ENCODE measurements around the gene HBQ1.
"Not testable (repeated sequence)": the region's sequence is repeated elsewhere in the genome, so short reads cannot be mapped to it uniquely, and the experiment has no call there.

HBQ1 gene

DNA sequence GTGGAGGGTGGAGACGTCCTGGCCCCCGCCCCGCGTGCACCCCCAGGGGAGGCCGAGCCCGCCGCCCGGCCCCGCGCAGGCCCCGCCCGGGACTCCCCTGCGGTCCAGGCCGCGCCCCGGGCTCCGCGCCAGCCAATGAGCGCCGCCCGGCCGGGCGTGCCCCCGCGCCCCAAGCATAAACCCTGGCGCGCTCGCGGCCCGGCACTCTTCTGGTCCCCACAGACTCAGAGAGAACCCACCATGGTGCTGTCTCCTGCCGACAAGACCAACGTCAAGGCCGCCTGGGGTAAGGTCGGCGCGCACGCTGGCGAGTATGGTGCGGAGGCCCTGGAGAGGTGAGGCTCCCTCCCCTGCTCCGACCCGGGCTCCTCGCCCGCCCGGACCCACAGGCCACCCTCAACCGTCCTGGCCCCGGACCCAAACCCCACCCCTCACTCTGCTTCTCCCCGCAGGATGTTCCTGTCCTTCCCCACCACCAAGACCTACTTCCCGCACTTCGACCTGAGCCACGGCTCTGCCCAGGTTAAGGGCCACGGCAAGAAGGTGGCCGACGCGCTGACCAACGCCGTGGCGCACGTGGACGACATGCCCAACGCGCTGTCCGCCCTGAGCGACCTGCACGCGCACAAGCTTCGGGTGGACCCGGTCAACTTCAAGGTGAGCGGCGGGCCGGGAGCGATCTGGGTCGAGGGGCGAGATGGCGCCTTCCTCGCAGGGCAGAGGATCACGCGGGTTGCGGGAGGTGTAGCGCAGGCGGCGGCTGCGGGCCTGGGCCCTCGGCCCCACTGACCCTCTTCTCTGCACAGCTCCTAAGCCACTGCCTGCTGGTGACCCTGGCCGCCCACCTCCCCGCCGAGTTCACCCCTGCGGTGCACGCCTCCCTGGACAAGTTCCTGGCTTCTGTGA, 3.5 kb upstream of the HBQ1 start, which contains the start of gene HBA1:
Gene HBA1, plus strand, starts transcription at position 204 of the 906 bp plus-strand sequence. Its CDS starts 37 bp downstream, at position 241.
- FAIRE-seq = not testable (repeated sequence)

DNA sequence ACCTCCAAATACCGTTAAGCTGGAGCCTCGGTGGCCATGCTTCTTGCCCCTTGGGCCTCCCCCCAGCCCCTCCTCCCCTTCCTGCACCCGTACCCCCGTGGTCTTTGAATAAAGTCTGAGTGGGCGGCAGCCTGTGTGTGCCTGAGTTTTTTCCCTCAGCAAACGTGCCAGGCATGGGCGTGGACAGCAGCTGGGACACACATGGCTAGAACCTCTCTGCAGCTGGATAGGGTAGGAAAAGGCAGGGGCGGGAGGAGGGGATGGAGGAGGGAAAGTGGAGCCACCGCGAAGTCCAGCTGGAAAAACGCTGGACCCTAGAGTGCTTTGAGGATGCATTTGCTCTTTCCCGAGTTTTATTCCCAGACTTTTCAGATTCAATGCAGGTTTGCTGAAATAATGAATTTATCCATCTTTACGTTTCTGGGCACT, 2.9 kb upstream of the HBQ1 start:
- no peak for FAIRE-seq

- FAIRE-seq = no peak
Measured at GRCh38 chr16:177981-178667, 2.1 kb upstream of the HBQ1 start.

DNA sequence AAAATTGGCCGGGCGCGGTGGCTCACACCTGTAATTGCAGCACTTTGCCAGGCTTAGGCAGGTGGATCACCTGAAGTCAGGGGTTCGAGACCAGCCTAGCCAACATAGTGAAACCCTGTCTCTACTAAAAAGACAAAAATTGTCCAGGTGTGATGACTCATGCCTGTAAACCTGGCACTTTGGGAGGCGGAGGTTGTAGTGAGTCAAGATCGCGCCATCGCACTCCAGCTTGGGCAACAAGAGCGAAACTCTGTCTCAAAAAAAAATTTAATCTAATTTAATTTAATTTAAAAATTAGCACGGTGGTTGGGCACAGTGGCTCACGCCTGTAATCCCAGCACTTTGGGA, 1.6 kb upstream of the HBQ1 start:
- FAIRE-seq = no peak

- no peak for FAIRE-seq
Measured at GRCh38 chr16:179211-180092, 807 bp upstream of the HBQ1 start.

- no peak for FAIRE-seq
Measured at GRCh38 chr16:180681-181564, 664 bp downstream of the HBQ1 start.

DNA sequence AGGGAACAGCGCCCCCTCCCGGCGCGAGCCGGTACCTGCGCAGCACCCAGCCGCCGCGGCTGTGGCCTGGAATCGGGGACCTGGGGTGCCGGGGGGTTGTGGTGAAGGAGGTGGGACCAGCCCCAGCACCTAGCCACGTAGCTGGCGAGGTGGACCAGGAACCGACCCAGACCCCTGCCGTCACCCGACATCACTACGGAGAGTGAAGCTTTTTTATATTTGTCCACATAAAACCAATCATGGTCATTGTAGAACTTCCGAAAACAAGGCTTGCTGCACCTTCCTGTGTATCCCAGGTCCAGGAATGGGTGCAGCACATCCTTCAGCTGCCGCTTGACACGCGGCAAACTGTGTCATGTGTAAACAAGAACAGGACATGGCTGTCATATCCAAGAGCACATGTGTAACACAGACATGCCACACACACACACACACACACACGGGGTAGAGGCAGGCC, 1.3 kb downstream of the HBQ1 start:
- no peak for FAIRE-seq

GRCh38 chr16:183005-183404, 2.7 kb downstream of the HBQ1 start:
- FAIRE-seq = no peak

DNA sequence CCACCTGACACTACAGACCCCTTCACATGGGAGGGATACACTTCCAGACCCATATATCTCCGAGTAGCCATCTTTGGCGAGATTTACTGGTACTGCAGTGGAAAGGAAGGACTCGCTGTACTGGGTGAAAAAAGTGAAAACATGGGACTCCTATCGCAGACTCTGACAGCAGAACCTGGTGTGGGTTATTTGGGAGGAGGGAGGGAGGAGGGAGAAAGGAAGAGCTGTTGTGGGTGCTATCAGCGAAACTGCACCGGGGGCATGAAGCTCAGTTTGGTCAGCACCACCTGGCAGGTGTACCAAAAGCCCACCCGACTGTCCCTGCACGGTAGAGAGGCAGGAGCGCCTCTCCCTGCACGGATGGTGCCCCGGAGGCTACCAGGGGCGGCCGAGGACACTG, 5.0 kb downstream of the HBQ1 start:
- FAIRE-seq = no peak

DNA sequence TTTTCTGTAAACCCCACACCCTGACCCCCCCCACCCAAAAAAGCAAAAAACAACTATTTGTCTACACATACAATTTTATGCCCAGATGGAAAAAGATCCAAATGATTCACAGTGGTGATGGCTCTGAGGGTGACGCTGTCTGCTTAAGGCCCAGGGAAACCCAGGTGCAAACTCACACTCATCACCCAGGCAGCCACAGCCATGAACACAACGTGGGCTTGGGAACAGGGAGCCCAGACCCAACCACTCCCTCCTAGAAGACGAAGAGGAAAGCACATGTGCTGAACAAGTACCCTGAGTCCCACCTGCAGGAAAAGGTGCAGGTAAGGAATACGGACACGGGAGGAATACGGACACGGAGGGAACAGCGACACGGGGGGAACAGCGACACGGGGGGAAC, 5.4 kb downstream of the HBQ1 start:
- FAIRE-seq = no peak

DNA sequence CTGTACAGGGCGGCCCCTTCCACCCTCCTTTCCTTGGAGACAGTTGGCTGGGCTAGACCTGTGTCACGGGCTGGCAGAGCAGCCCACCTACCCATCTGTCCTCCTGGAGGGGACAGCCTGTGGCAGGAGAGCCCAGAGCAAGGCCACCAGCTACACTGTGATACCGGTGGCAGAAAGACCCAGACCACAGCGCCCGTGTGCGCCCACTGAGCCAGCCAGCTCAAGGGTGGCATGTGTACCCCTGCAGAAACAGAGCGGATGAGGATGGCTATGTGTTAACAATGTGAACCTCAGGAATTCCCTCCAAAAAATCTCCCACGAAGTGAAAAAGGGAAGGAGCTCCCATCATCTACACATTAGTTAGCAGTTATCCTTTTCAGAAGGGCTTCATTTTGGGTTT, 7.1 kb downstream of the HBQ1 start:
- no peak for FAIRE-seq

DNA sequence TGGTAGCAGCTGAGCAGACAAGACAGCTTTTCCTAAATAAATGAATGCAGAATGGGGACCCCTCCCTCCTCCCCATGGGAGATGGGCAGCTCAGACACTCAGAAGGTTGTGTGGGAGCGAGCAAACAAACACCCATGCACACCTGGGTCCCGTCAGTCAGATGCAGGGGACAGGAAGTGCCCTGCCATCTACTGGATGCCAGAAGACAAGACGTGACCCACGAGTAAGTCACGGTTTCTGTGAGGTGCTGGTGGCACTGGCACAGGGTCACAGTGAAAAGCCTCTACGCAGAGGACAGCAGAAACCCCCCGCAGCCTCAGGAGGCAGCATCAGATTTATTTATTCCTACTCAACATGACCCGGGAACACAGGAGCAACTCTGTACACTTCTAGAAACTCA, 8.4 kb downstream of the HBQ1 start:
- FAIRE-seq = no peak

DNA sequence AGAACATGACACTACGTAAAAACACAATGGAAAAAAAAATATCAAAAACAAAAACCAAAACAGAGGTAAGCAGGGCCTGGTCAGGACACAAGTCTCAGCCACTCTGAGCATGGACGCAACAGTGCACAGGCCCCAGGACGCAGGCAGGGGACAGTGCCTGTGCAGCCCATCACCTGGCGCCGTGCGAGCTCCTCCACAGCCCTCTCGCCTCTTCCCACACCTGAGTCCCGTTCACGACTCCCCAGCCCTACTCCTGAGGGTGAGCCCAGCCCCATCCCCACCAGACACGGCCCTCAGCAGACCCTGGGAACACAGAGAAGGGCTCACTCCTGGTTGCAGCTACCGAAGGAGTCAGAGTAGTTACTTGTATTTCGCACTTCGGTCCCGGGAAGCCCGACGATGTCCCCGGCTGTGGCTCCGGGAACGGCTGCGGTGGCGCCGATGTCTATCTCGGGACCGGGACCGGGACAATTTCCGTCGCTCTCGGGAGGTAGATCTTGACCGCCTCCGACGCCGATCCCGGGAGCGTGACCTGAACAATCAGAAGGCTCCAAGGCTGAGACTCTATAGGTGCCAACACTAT, 9.4 kb downstream of the HBQ1 start:
- FAIRE-seq = no peak

- no peak for FAIRE-seq
Measured at GRCh38 chr16:191831-192230, 11.6 kb downstream of the HBQ1 start.

DNA sequence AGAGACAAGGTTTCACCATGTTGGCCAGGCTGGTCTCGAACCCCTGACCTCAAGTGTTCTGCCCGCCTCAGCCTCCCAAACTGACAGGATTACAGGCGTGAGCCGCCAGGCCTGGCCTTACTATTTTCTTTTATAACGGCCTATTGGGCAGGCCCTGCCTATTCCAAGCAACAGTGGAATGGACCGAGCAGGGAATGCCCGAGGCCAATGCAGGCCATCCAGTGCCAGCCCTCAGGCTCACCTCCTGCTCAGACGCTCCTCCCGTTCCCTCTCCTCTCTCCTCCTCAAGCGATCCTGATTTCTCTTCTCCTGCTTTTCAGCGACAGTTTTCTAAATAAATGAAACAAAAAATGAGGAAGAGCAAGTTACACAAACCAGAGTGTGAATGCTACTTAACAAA, 12.4 kb downstream of the HBQ1 start:
- no peak for FAIRE-seq

GRCh38 chr16:193441-193840, 13.2 kb downstream of the HBQ1 start:
- no peak for FAIRE-seq

DNA sequence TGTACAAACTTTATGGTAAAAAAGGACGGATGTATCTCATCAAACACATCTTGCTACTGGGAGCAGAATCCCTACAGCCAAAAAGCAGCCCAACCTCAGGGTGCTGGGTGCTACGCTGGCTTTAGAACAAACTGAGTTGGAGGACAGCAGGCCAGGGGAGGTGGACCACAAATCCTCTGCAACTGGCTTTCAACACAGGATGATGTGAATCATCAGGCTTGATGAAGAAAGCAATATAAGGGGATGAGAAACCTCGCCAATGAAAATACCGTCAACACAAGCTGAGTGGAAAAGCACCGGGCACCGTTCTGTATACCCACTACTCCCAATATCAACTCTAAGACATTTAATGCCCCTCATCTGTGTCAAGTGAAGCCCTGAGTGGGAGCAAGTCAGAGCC, 14.3 kb downstream of the HBQ1 start:
- no peak for FAIRE-seq

DNA sequence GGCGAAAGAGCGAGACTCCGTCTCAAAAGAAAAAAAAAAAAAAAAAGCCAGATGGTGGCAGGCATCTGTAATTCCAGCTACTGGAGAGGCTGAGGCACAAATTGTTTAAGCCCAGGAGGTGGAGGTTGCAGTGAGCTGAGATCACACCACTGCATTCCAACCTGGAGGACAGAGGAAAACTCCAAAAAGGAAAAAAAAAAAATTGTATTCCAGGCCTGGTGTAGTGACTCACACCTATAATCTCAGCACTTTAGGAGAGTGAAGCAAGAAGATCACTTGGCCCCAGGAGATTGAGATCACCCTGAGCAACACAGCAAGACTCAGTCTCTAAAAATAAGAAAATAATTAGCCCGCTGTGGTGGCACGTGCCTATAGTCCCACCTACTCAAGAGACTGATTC, 20.1 kb downstream of the HBQ1 start:
- no peak for FAIRE-seq

GRCh38 chr16:203246-203645, 23.0 kb downstream of the HBQ1 start:
- no peak for FAIRE-seq

DNA sequence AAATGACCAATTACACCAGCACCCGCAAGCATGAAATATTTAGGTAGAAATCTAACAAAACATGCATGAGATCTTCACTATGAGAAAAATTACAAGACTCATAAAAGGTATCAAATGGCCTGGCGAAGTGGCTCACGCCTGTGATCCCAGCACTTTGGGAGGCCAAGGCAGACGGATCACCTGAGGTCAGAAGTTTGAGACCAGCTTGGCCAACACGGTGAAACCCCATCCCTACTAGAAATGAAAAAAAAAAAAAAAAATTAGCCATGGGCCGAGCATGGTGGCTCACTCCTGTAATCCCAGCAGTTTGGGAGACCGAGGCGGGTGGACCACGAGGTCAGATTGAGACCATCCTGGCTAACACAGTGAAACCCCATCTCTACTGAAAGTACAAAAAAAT, 23.8 kb downstream of the HBQ1 start:
- not testable (repeated sequence) for FAIRE-seq

- FAIRE-seq = not testable (repeated sequence)
Measured at GRCh38 chr16:209359-209758, 29.1 kb downstream of the HBQ1 start.

Data from A204.1 (cell line).